Ishikawa (cell line): Measurements from ENCODE around the gene RIMS4.

ENCODE experiments used
- CEBPB ChIP-seq: IDR thresholded peaks from 2 replicates; pipeline ENCODE4 v1.6.1; 2012
- CREB1 ChIP-seq: IDR thresholded peaks from 2 replicates; pipeline ENCODE4 v1.6.1; 2012; ENCODE audit warnings: low read depth
- EGR1 ChIP-seq: IDR thresholded peaks from 2 replicates; pipeline ENCODE4 v1.6.1; 2012
- EP300 ChIP-seq: IDR thresholded peaks from 2 replicates; pipeline ENCODE4 v1.6.1; 2012; ENCODE audit warnings: borderline replicate concordance
- FOXM1 ChIP-seq: IDR thresholded peaks from 2 replicates; pipeline ENCODE4 v1.6.1; 2012; ENCODE audit warnings: low read depth, borderline replicate concordance
- MAX ChIP-seq: IDR thresholded peaks from 2 replicates; pipeline ENCODE4 v1.6.1; 2012
- NFIC ChIP-seq: IDR thresholded peaks from 2 replicates; pipeline ENCODE4 v1.6.1; 2012
- RAD21 ChIP-seq: IDR thresholded peaks from 2 replicates; pipeline ENCODE4 v1.6.1; 2012; ENCODE audit warnings: low read depth
- TAF1 ChIP-seq: IDR thresholded peaks from 2 replicates; pipeline ENCODE4 v1.6.1; 2012; ENCODE audit warnings: low read depth, mild to moderate bottlenecking
- TCF12 ChIP-seq: IDR thresholded peaks from 2 replicates; pipeline ENCODE4 v1.6.1; 2012; ENCODE audit warnings: low read depth
- TEAD4 ChIP-seq: IDR thresholded peaks from 2 replicates; pipeline ENCODE4 v1.6.1; 2012
- YY1 ChIP-seq: IDR thresholded peaks from 2 replicates; pipeline ENCODE4 v1.6.1; 2012; ENCODE audit warnings: low read depth
- ZBTB7A ChIP-seq: IDR thresholded peaks from 2 replicates; pipeline ENCODE4 v1.6.1; 2012; ENCODE audit warnings: low read depth
- TF ChIP-seq, protein P1 (sequence below): IDR thresholded peaks from 2 replicates; pipeline ENCODE4 v1.6.1; 2012
- TF ChIP-seq, protein P2 (sequence below): IDR thresholded peaks from 2 replicates; pipeline ENCODE4 v1.6.1; 2012; ENCODE audit warnings: low read depth, mild to moderate bottlenecking

The RIMS4 gene

DNA sequence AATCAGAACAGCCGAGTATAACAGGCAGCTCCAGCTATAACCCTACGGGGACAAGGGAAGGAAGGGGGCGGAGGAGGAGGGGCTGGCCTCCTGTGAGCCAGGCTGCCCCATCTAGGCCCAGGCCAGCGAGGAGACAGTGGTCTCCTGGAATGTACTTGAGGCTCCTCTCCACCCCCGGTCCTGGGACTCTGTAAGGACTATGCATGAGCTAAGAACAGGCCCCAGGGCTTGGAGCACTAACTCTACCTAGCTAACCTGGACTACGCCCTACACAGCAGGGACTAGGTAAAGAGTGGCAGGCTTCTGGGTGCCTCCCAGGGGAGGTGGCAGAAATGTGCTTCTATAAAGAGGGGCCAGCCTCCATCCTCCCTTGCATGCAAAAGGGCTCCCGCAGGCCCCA is 55.8 kb downstream of the RIMS4 start:
- TF ChIP-seq TAF1 (no peak), YY1 (no peak), FOXM1 (no peak), MAX (no peak), RAD21 (no peak), CREB1 (no peak), EP300 (no peak), CEBPB (no peak), EGR1 (no peak), TEAD4 (no peak), TCF12 (no peak), NFIC (no peak), ZBTB7A (no peak)
- TF ChIP-seq, protein P1, sequence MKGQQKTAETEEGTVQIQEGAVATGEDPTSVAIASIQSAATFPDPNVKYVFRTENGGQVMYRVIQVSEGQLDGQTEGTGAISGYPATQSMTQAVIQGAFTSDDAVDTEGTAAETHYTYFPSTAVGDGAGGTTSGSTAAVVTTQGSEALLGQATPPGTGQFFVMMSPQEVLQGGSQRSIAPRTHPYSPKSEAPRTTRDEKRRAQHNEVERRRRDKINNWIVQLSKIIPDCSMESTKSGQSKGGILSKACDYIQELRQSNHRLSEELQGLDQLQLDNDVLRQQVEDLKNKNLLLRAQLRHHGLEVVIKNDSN = no peak
- TF ChIP-seq, protein P2, sequence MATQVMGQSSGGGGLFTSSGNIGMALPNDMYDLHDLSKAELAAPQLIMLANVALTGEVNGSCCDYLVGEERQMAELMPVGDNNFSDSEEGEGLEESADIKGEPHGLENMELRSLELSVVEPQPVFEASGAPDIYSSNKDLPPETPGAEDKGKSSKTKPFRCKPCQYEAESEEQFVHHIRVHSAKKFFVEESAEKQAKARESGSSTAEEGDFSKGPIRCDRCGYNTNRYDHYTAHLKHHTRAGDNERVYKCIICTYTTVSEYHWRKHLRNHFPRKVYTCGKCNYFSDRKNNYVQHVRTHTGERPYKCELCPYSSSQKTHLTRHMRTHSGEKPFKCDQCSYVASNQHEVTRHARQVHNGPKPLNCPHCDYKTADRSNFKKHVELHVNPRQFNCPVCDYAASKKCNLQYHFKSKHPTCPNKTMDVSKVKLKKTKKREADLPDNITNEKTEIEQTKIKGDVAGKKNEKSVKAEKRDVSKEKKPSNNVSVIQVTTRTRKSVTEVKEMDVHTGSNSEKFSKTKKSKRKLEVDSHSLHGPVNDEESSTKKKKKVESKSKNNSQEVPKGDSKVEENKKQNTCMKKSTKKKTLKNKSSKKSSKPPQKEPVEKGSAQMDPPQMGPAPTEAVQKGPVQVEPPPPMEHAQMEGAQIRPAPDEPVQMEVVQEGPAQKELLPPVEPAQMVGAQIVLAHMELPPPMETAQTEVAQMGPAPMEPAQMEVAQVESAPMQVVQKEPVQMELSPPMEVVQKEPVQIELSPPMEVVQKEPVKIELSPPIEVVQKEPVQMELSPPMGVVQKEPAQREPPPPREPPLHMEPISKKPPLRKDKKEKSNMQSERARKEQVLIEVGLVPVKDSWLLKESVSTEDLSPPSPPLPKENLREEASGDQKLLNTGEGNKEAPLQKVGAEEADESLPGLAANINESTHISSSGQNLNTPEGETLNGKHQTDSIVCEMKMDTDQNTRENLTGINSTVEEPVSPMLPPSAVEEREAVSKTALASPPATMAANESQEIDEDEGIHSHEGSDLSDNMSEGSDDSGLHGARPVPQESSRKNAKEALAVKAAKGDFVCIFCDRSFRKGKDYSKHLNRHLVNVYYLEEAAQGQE = no peak

GRCh38 chr20:44752099-44752931 is 58.0 kb downstream of the RIMS4 start:
- no peak for TF ChIP-seq FOXM1
- TF ChIP-seq, protein P2 = no peak
- TF ChIP-seq CREB1 = no peak
- TF ChIP-seq EP300 = no peak
- TF ChIP-seq MAX = no peak
- TF ChIP-seq, protein P1 = no peak
- no peak for TF ChIP-seq NFIC
- TF ChIP-seq ZBTB7A = no peak
- TF ChIP-seq EGR1 = no peak
- no peak for TF ChIP-seq TAF1
- TF ChIP-seq YY1 = no peak
- TF ChIP-seq TCF12 = no peak
- TF ChIP-seq RAD21 = no peak
- TF ChIP-seq TEAD4 = no peak
- no peak for TF ChIP-seq CEBPB

GRCh38 chr20:44750081-44750805 is 60.1 kb downstream of the RIMS4 start:
- TF ChIP-seq EGR1 (no peak), ZBTB7A (no peak), FOXM1 (no peak), EP300 (no peak), TCF12 (no peak), RAD21 (no peak)
- TF ChIP-seq, protein P1 = no peak

DNA sequence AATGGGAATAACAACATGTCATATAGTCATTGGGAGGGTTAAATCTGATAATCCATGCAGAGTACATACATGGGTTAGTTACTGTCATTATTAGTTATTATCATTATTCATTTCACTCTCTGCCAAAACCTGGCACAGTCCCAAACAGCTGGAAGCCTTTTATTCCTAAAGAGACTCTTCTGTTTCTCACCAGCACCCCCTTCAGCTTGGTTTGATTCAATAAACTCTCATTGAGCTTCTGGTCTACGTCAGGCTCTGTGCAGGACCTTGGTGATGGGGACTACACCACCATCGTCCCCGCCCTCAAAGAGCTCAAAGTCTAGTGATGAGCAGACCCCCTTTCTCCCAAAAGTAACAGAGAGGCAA is 62.4 kb downstream of the RIMS4 start:
- TF ChIP-seq EGR1 (no peak), TEAD4 (no peak), FOXM1 (no peak), NFIC (no peak), CEBPB (no peak), MAX (no peak), ZBTB7A (no peak), YY1 (no peak), TAF1 (no peak), RAD21 (no peak), EP300 (no peak), TCF12 (no peak), CREB1 (no peak)
- TF ChIP-seq, protein P1 = no peak
- TF ChIP-seq, protein P2 = no peak
